ENCODE results near the gene MARCO. TPM values are rescaled to one million over a fixed set of nuclear protein-coding genes. Genes with fewer than 3 reads are reported as not detected.

The MARCO gene
- total RNA-seq, 1 experiment from 2014 or later, result 0.54 TPM

DNA sequence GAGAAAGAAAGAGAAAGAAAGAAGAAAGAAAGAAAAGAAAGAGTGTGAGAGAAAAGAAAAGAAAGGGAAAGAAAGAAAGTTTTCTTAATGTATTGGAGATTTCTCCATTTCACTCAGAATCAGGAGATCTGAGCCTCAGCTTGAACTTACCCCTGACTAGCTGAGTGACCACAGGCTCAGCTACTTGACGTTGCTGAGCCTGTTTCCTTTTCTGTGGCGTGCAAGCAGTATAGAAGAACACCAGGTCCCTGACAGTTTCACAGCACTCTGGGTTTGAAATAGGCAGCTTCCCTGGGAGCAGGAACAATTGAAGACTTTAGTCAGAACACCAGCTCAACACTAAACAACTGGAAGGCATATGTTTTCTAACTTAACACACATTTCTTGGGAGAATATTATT is 44.7 kb downstream of the MARCO start (continued):
- TF ChIP-seq ZBTB33 (IDR thresholded peaks at IDR 0.05; ENCODE audit: extremely low read depth, insufficient replicate concordance, low read length), result no peak

DNA sequence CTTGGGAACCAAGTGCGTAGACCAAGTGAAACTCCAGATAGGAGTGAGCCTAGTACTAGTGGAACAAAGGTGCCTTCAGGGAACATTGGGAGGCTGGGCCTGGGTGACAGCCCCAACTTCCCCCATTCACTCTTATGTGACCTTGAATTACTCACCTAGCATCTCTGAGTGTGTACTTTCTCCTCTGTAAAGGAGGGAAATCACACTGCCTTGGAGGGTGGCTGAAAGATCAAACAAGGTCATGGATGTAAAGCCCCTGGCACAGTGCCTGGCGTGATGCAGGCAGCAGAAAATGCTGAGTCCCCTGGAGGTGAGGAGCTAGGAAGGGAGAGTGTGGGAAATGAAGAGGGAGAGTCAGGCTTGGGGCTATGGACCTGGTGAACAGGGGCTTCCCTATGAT is 45.9 kb downstream of the MARCO start:
- intact Hi-C loops (cut with micrococcal nuclease), result no loop called here
- H3K79me2 ChIP-seq (ENCODE audit: insufficient read depth, low read length), result no peaks in the 10 kb centered on the region
- POLR2A ChIA-PET, result no interaction called here
- DNase-seq (ENCODE audit: low read depth, low spot score), result no peak
- TF ChIP-seq CBX3 (IDR thresholded peaks at IDR 0.05; ENCODE audit: low read depth), result no peak
- no peak for TF ChIP-seq SRF (IDR thresholded peaks at IDR 0.05; ENCODE audit: low read depth)
- CTCF ChIA-PET, result no interaction called here
- H3K4me2 ChIP-seq (ENCODE audit: low read length), result no peak overlapping the region
- H3K4me3 ChIP-seq (replicated peaks in 1 of 2; ENCODE audit: low read depth in 1 of 2, low read length in 2 of 2), result no peak overlapping the region
- H3K4me1 ChIP-seq (ENCODE audit: control insufficient read depth in 1 of 2, insufficient read depth in 2 of 2, low read length in 2 of 2), result no peaks in the 10 kb centered on the region
- no peak overlapping the region for H2AFZ ChIP-seq (ENCODE audit: low read depth, low read length, poor library complexity, severe bottlenecking)
- peaks cover 52% of the 10 kb centered on the region for H3K27me3 ChIP-seq (ENCODE audit: insufficient read depth, low read length)
- no peaks in the 10 kb centered on the region for H4K20me1 ChIP-seq (ENCODE audit: insufficient read depth)
- no peaks in the 10 kb centered on the region for H3K9me3 ChIP-seq (ENCODE audit: control insufficient read depth in 1 of 2, insufficient read depth in 1 of 2, low read depth in 1 of 2, low read length in 2 of 2)
- H3K9me2 ChIP-seq (ENCODE audit: insufficient read depth), result no peaks in the 10 kb centered on the region
- H3K36me3 ChIP-seq (ENCODE audit: control insufficient read depth in 1 of 2, insufficient read depth in 2 of 2, low read length in 2 of 2), result no peaks in the 10 kb centered on the region
- RAD21 ChIA-PET (ENCODE audit: low non-redundant PET in 1 of 2, low total read pairs in 2 of 2, uncharacterized antibody in 2 of 2, unreplicated experiment in 2 of 2), result no interaction called here
- no TSS peak for BruUV-seq (replicated peaks)
- ATAC-seq, result no peak
- H3K27ac ChIP-seq (ENCODE audit: low read depth, low read length), result no peak overlapping the region
- no peak overlapping the region for H3K9ac ChIP-seq (ENCODE audit: low read length)

DNA sequence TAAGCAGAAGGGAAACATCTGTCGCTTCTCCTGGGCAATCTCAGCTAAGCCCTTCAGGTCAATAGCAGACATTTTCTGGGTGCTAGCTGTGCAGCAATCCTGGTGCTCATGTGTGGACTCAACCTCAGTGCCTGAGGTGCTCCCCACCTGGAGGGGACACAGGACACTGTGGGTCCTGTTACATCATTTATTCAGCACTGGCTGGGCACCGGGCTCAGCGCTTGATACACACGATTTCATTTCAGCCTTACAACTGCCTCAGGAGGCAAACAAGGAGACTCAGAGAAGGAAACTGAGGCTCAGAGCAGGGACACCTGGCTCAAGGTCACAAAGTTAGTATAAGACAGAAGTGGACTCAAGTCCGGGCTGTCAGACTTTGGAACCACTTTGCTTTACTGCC is 46.7 kb downstream of the MARCO start:
- H3K36me3 ChIP-seq (ENCODE audit: control insufficient read depth in 1 of 2, insufficient read depth in 2 of 2, low read length in 2 of 2), result no peaks in the 10 kb centered on the region
- no peak for DNase-seq (ENCODE audit: low read depth, low spot score)
- intact Hi-C loops (cut with micrococcal nuclease), result no loop called here
- no peak overlapping the region for H2AFZ ChIP-seq (ENCODE audit: low read depth, low read length, poor library complexity, severe bottlenecking)
- BruUV-seq (replicated peaks), result no TSS peak
- no peak overlapping the region for H3K9ac ChIP-seq (ENCODE audit: low read length)
- H3K4me3 ChIP-seq (replicated peaks in 1 of 2; ENCODE audit: low read depth in 1 of 2, low read length in 2 of 2), result no peak overlapping the region
- H3K27ac ChIP-seq (ENCODE audit: low read depth, low read length), result no peak overlapping the region
- no peaks in the 10 kb centered on the region for H3K79me2 ChIP-seq (ENCODE audit: insufficient read depth, low read length)
- ChIA-PET POLR2A (no interaction called here), RAD21 (ENCODE audit: low non-redundant PET in 1 of 2, low total read pairs in 2 of 2, uncharacterized antibody in 2 of 2, unreplicated experiment in 2 of 2) (no interaction called here), CTCF (no interaction called here)
- no peaks in the 10 kb centered on the region for H3K4me1 ChIP-seq (ENCODE audit: control insufficient read depth in 1 of 2, insufficient read depth in 2 of 2, low read length in 2 of 2)
- H3K4me2 ChIP-seq (ENCODE audit: low read length), result no peak overlapping the region
- H3K9me3 ChIP-seq (ENCODE audit: control insufficient read depth in 1 of 2, insufficient read depth in 1 of 2, low read depth in 1 of 2, low read length in 2 of 2), result no peaks in the 10 kb centered on the region
- H3K9me2 ChIP-seq (ENCODE audit: insufficient read depth), result no peaks in the 10 kb centered on the region
- TF ChIP-seq SIN3A (IDR thresholded peaks at IDR 0.05; ENCODE audit: low read depth), result no peak
- no peak for TF ChIP-seq TCF7L2 (IDR thresholded peaks at IDR 0.05; ENCODE audit: borderline replicate concordance, extremely low read depth, insufficient read depth, insufficient read length)
- TF ChIP-seq ZBTB33 (IDR thresholded peaks at IDR 0.05; ENCODE audit: extremely low read depth, insufficient replicate concordance, low read length), result no peak
- no peak for TF ChIP-seq SRF (IDR thresholded peaks at IDR 0.05; ENCODE audit: low read depth)
- TF ChIP-seq, protein P1, sequence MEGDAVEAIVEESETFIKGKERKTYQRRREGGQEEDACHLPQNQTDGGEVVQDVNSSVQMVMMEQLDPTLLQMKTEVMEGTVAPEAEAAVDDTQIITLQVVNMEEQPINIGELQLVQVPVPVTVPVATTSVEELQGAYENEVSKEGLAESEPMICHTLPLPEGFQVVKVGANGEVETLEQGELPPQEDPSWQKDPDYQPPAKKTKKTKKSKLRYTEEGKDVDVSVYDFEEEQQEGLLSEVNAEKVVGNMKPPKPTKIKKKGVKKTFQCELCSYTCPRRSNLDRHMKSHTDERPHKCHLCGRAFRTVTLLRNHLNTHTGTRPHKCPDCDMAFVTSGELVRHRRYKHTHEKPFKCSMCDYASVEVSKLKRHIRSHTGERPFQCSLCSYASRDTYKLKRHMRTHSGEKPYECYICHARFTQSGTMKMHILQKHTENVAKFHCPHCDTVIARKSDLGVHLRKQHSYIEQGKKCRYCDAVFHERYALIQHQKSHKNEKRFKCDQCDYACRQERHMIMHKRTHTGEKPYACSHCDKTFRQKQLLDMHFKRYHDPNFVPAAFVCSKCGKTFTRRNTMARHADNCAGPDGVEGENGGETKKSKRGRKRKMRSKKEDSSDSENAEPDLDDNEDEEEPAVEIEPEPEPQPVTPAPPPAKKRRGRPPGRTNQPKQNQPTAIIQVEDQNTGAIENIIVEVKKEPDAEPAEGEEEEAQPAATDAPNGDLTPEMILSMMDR (IDR thresholded peaks at IDR 0.05 in 2 of 3, conservative IDR thresholded peaks at IDR 0.05 in 1 of 3; ENCODE audit: borderline replicate concordance in 1 of 3, insufficient read depth in 1 of 3, low read depth in 2 of 3, low read length in 2 of 3), result no peak
- no peak for TF ChIP-seq EZH2phosphoT487 (IDR thresholded peaks at IDR 0.05; ENCODE audit: borderline replicate concordance)
- no peak for TF ChIP-seq YY1 (IDR thresholded peaks at IDR 0.05; ENCODE audit: extremely low read depth, insufficient replicate concordance, low read depth, low read length)
- TF ChIP-seq POLR2AphosphoS5 (IDR thresholded peaks at IDR 0.05; ENCODE audit: low read depth, low read length), result no peak
- TF ChIP-seq POLR2A (IDR thresholded peaks at IDR 0.05; ENCODE audit: borderline replicate concordance, extremely low read depth, insufficient read depth, insufficient read length), result no peak
- no peaks in the 10 kb centered on the region for H4K20me1 ChIP-seq (ENCODE audit: insufficient read depth)
- ATAC-seq, result no peak
- peaks cover 52% of the 10 kb centered on the region for H3K27me3 ChIP-seq (ENCODE audit: insufficient read depth, low read length)

All from HCT116 (cell line).